ENCODE data around the gene ITPRID2.

DNA sequence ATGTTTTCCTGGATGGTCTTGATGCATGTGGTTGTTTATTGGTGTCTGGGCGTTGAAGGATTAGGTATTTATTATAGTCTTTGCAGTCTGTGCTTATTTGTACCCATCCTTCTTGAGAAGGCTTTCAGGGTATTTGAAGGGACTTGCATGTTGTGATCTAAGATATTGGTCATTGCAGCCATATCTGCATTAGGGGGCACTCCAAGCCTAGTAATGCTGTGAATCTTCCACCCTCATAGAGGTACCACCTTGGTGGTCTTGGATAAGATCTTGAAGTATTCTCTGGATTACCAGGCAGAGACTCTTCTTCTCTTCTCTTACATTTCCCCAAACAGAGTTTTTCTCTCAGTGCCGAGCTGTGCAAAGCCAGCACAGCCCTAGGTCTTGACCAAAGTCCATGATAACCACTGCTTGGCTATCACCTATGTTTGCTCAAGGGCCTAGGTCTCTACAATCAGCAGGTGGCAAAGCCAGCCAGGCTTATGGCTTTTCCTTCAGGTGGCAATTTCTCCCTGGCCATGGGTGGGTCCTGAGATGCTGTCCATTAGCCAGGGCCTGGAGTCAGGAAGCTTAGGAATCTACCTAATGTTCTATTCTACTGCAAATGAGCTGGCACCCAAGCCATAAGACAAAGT lies 78.7 kb downstream of the ITPRID2 start:
- TF ChIP-seq, protein P1, sequence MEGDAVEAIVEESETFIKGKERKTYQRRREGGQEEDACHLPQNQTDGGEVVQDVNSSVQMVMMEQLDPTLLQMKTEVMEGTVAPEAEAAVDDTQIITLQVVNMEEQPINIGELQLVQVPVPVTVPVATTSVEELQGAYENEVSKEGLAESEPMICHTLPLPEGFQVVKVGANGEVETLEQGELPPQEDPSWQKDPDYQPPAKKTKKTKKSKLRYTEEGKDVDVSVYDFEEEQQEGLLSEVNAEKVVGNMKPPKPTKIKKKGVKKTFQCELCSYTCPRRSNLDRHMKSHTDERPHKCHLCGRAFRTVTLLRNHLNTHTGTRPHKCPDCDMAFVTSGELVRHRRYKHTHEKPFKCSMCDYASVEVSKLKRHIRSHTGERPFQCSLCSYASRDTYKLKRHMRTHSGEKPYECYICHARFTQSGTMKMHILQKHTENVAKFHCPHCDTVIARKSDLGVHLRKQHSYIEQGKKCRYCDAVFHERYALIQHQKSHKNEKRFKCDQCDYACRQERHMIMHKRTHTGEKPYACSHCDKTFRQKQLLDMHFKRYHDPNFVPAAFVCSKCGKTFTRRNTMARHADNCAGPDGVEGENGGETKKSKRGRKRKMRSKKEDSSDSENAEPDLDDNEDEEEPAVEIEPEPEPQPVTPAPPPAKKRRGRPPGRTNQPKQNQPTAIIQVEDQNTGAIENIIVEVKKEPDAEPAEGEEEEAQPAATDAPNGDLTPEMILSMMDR (IDR thresholded peaks at IDR 0.05; ENCODE audit: low read depth, low read length) = peak; percentile 40
- no peak for TF ChIP-seq EZH2phosphoT487 (IDR thresholded peaks at IDR 0.05; ENCODE audit: low read depth)
